ENCODE measurements around the gene PIK3CD.

DNA sequence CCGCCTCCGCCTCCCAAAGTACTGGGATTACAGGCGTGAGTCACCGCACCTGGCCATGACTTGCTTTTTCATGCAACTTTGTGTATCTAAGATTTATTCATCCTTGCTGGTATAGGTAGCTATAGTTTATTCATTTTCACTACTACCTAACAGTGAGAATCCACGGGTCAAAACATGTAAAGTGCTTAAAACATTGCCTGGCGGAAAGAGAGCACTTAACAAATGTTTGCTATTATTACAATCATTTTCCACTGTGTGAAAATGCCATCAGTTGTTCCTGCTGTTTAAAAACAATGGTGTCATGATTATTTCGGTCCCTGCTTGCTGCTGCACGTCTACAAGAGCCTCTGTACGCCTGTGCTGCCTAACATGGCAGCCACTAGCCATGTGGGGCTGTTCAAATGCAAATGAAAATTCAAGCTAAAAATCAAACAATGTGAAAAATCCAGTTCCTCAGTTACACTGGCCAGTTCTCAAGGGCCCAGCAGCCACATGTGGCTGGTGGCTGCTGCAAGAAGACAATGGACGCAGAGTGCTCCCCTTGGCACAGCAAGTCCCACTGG is 107.1 kb downstream of the PIK3CD start:
- TF ChIP-seq, protein P1, sequence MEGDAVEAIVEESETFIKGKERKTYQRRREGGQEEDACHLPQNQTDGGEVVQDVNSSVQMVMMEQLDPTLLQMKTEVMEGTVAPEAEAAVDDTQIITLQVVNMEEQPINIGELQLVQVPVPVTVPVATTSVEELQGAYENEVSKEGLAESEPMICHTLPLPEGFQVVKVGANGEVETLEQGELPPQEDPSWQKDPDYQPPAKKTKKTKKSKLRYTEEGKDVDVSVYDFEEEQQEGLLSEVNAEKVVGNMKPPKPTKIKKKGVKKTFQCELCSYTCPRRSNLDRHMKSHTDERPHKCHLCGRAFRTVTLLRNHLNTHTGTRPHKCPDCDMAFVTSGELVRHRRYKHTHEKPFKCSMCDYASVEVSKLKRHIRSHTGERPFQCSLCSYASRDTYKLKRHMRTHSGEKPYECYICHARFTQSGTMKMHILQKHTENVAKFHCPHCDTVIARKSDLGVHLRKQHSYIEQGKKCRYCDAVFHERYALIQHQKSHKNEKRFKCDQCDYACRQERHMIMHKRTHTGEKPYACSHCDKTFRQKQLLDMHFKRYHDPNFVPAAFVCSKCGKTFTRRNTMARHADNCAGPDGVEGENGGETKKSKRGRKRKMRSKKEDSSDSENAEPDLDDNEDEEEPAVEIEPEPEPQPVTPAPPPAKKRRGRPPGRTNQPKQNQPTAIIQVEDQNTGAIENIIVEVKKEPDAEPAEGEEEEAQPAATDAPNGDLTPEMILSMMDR (IDR thresholded peaks at IDR 0.05; ENCODE audit: low read depth, low read length, poor library complexity, severe bottlenecking) = no peak
- no peak for TF ChIP-seq EZH2phosphoT487 (IDR thresholded peaks at IDR 0.05; ENCODE audit: borderline replicate concordance, low read length)
